RWPE1 (cell line): Measurements from ENCODE around the gene ASIP.

Source experiments
- CTCF ChIA-PET: fragments of 350-600 bp; sonication (Branson Sonifier 250); formaldehyde crosslinking; extraction: SDS; loops from one replicate; lab custom pipeline; 2021; lab: Yijun Ruan, JAX
- POLR2A ChIA-PET: fragments of 400-600 bp; formaldehyde crosslinking; extraction: SDS; loops from one replicate; lab custom pipeline; 2020; ENCODE audit warnings: antibody characterized with exemption; ENCODE audit not compliant: low non-redundant PET; lab: Yijun Ruan, JAX
- DNase-seq: peaks from one replicate; pipeline ENCODE4 v3.0.0; 2012; ENCODE audit warnings: low spot score
- H3K27ac ChIP-seq: fragments of 450-650 bp; 2 replicates; pipeline ENCODE4 v1.5.1; 2017
- TF ChIP-seq, protein P1 (sequence below): fragments of 450-650 bp; conservative IDR thresholded peaks from 2 replicates; pipeline ENCODE4 v1.5.1; 2017; ENCODE audit warnings: low read depth, mild to moderate bottlenecking

ASIP gene

DNA sequence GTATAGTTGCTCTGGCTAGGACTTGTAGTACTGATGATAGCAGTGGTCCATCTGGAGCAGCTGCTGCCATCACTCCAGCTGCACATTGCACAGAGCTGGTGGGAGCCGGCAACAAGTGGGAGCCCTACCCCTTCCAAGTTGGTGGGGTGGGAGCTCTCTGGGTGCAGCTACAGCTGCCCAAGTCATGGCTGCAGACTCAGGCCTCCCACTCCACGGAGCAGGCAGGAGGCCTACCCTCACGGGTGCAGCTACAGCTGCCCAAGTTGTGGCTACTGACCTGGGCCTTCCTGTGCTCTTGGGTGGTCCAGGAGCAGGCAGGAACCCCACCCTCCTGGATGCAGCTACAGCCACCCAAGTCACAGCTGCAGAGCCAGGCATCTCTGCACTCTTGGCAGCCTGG lies 32.1 kb upstream of the ASIP start:
- DNase-seq = no peak
- CTCF ChIA-PET = interaction anchor here (0.6 to 1.1 kb wide), 2 partner anchors 9 to 722 kb away, joined by 3 read pairs; no protein-coding TSS in a partner anchor
- H3K27ac ChIP-seq = no peak overlapping the region
- POLR2A ChIA-PET = no interaction called here
- TF ChIP-seq, protein P1, sequence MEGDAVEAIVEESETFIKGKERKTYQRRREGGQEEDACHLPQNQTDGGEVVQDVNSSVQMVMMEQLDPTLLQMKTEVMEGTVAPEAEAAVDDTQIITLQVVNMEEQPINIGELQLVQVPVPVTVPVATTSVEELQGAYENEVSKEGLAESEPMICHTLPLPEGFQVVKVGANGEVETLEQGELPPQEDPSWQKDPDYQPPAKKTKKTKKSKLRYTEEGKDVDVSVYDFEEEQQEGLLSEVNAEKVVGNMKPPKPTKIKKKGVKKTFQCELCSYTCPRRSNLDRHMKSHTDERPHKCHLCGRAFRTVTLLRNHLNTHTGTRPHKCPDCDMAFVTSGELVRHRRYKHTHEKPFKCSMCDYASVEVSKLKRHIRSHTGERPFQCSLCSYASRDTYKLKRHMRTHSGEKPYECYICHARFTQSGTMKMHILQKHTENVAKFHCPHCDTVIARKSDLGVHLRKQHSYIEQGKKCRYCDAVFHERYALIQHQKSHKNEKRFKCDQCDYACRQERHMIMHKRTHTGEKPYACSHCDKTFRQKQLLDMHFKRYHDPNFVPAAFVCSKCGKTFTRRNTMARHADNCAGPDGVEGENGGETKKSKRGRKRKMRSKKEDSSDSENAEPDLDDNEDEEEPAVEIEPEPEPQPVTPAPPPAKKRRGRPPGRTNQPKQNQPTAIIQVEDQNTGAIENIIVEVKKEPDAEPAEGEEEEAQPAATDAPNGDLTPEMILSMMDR = no peak

DNA sequence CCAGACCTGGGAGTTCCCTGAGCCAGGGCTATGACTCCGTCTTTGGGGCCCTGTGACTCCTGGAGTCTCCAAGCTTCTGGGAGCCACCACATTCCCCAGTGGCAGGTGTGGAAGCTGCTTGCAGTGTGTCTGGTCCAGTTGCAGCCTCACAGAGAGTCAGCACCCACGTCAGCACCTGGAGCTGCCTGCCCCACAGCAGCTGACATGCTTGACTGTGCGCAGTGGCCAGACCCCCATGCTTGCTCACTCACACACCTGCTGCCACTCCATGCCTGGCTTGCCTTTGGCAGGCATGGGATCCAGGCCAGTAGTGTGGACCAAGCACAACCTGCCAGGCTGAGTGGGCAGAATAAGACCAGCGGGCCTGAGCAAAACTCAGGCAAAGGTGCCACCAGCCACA lies 31.0 kb upstream of the ASIP start:
- POLR2A ChIA-PET = no interaction called here
- no peak for DNase-seq
- no peak overlapping the region for H3K27ac ChIP-seq
- CTCF ChIA-PET = interaction anchor here (0.7 kb wide), 2 partner anchors 531 to 586 kb away, joined by 3 read pairs; no protein-coding TSS in a partner anchor
- TF ChIP-seq, protein P1 = no peak

GRCh38 chr20:34211591-34211990 lies 29.6 kb upstream of the ASIP start:
- ChIA-PET CTCF (interaction anchor here (0.7 kb wide), 1 partner anchor 135 kb away, joined by 4 read pairs; no protein-coding TSS in a partner anchor), POLR2A (no interaction called here)
- no peak overlapping the region for H3K27ac ChIP-seq
- TF ChIP-seq, protein P1 = no peak
- DNase-seq = no peak

GRCh38 chr20:34213213-34213612 lies 28.0 kb upstream of the ASIP start:
- ChIA-PET POLR2A (no interaction called here), CTCF (no interaction called here)
- H3K27ac ChIP-seq = no peak overlapping the region
- TF ChIP-seq, protein P1 = no peak
- no peak for DNase-seq

- TF ChIP-seq, protein P1 = no peak
- ChIA-PET POLR2A (interaction anchor here (0.5 kb wide), 1 partner anchor 21 kb away, joined by 3 read pairs; no protein-coding TSS in a partner anchor), CTCF (interaction anchor here (0.6 to 1.7 kb wide), 2 partner anchors 25 to 302 kb away, joined by 3 to 6 read pairs; no protein-coding TSS in a partner anchor)
- peak; percentile 82 for DNase-seq
- peak overlapping the region; percentile 30; the same call in 1 of the 2 replicates for H3K27ac ChIP-seq
Observed at GRCh38 chr20:34215711-34216381, 25.4 kb upstream of the ASIP start.

GRCh38 chr20:34216382-34216742 lies 24.9 kb upstream of the ASIP start:
- no peak for DNase-seq
- CTCF ChIA-PET = interaction anchor here (0.6 to 1.7 kb wide), 4 partner anchors 21 to 302 kb away, joined by 3 to 6 read pairs (median 4); no protein-coding TSS in a partner anchor
- no peak overlapping the region for H3K27ac ChIP-seq
- TF ChIP-seq, protein P1 = no peak
- POLR2A ChIA-PET = interaction anchor here (0.5 kb wide), 1 partner anchor 22 kb away, joined by 3 read pairs; no protein-coding TSS in a partner anchor
